ENCODE data around the gene B4GALNT4. TPM values are rescaled to one million over a fixed set of nuclear protein-coding genes. Genes with fewer than 3 reads are reported as not detected.
"Not testable (repeated sequence)": the region's sequence is repeated elsewhere in the genome, so short reads cannot be mapped to it uniquely, and the experiment has no call there.

Gene B4GALNT4
- total RNA-seq, 1 experiment from 2014 or later: not detected

DNA sequence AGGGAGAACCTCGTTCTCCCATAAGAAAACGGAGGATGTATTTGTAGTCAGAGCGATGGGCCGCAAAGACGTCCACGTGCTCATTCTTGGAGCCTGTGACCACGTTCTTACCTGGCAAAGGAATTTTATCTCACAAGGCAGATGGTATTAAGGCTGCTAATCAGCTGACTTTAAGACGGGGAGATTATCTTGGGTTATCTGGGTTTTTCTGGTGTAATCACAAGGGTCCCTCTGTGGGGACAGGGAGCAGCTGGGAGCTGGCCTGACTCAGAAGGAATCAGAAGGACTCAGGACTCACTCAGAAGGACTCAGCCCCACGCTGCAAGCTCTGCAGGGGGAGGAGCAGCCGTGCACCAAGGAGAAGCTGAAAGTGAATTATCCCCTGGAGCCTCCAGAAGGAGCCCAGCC is 53.0 kb downstream of the B4GALNT4 start:
- peaks cover 6% of the 10 kb centered on the region for H3K27me3 ChIP-seq (replicated peaks)
- no peaks in the 10 kb centered on the region for H3K36me3 ChIP-seq
- DNase-seq (ENCODE audit: low read depth in 1 of 2, low spot score in 2 of 2): no peak
- H3K27ac ChIP-seq: no peak overlapping the region
- no peaks in the 10 kb centered on the region for H3K9me3 ChIP-seq (replicated peaks)
- H3K4me3 ChIP-seq: no peak overlapping the region
- H3K4me1 ChIP-seq (replicated peaks): no peaks in the 10 kb centered on the region

DNA sequence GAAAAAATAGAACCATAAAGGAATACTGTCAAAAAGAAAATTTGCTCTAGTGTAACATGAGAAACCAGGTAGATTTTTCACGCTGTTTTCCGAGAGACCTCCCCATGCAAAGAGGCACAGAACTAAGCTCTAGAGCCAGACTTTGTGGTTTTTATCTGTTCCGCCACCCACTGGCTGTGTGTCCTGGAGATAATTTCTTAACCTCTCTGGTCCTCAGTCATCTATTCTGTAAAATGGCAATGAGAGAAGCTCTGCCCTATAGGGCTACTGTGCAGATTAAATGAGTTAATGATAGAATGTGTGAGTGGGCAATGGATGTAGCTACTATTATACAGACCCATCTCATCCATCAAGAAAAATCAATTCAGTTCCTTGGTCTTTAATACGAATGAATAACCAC is 54.9 kb downstream of the B4GALNT4 start:
- H3K27ac ChIP-seq: no peak overlapping the region
- H3K4me3 ChIP-seq: no peak overlapping the region
- H3K4me1 ChIP-seq (replicated peaks): no peaks in the 10 kb centered on the region
- no peaks in the 10 kb centered on the region for H3K9me3 ChIP-seq (replicated peaks)
- DNase-seq (ENCODE audit: low read depth in 1 of 2, low spot score in 2 of 2): no peak
- H3K36me3 ChIP-seq: no peaks in the 10 kb centered on the region
- H3K27me3 ChIP-seq (replicated peaks): no peaks in the 10 kb centered on the region

DNA sequence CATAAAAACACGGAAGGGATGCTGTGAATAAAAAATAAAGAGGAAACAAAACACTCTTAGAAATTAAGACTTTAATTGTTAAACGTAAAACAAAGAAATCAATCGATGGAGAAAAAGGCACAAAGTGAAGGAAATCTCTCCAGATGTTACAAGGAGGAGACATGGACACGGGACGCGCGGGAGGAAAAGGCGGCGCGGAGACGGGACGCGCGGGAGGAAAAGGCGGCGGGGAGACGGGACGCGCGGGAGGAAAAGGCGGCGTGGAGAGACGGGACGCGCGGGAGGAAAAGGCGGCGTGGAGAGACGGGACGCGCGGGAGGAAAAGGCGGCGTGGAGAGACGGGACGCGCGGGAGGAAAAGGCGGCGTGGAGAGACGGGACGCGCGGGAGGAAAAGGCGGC is 55.5 kb downstream of the B4GALNT4 start:
- not testable (repeated sequence) for H3K27ac ChIP-seq; H3K27me3 ChIP-seq (replicated peaks); H3K36me3 ChIP-seq; H3K9me3 ChIP-seq (replicated peaks); DNase-seq (ENCODE audit: low read depth in 1 of 2, low spot score in 2 of 2); H3K4me1 ChIP-seq (replicated peaks); H3K4me3 ChIP-seq

DNA sequence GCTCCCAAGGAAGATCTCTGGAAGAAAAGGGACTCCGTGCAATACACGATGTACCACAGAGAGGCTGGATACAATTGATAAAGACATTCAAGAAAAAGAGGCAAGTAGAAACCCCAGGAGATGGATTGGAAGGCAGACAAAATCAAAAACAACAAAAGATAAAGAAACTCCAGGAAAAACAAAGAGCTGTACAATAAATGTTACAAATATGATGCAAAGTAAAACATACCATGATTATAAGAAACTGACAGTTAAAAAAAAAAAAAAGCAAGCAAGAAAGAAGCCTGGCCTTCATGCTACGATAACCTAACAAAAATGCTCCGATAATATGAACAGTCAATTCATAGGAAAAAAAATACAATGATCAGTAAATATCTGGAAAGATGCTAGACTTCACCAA is 56.0 kb downstream of the B4GALNT4 start:
- no peaks in the 10 kb centered on the region for H3K4me1 ChIP-seq (replicated peaks)
- H3K27me3 ChIP-seq (replicated peaks): no peaks in the 10 kb centered on the region
- H3K27ac ChIP-seq: no peak overlapping the region
- no peak for DNase-seq (ENCODE audit: low read depth in 1 of 2, low spot score in 2 of 2)
- no peaks in the 10 kb centered on the region for H3K9me3 ChIP-seq (replicated peaks)
- H3K4me3 ChIP-seq: no peak overlapping the region
- H3K36me3 ChIP-seq: no peaks in the 10 kb centered on the region

DNA sequence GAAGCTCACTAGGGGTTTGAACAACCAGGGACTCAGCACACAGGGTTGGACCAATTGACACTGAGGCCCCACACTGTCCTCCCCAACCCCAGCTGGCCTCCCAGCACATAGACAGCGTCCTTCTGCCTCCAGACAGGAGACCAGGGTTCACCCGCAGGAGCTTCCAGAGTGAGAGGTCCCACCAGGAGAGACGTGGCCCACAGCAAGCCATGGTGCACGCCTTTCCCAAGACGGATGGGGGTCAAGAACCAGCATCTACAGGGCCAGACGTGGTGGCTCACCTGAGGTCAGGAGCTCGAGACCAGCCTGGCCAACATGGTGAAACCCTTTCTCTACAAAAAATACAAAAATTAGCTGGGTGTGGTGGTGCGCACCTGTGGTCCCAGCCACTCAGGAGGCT is 57.6 kb downstream of the B4GALNT4 start:
- no peak overlapping the region for H3K27ac ChIP-seq
- H3K36me3 ChIP-seq: no peaks in the 10 kb centered on the region
- H3K4me3 ChIP-seq: no peak overlapping the region
- H3K4me1 ChIP-seq (replicated peaks): no peaks in the 10 kb centered on the region
- DNase-seq (ENCODE audit: low read depth in 1 of 2, low spot score in 2 of 2): no peak
- H3K27me3 ChIP-seq (replicated peaks): no peaks in the 10 kb centered on the region
- H3K9me3 ChIP-seq (replicated peaks): no peaks in the 10 kb centered on the region

DNA sequence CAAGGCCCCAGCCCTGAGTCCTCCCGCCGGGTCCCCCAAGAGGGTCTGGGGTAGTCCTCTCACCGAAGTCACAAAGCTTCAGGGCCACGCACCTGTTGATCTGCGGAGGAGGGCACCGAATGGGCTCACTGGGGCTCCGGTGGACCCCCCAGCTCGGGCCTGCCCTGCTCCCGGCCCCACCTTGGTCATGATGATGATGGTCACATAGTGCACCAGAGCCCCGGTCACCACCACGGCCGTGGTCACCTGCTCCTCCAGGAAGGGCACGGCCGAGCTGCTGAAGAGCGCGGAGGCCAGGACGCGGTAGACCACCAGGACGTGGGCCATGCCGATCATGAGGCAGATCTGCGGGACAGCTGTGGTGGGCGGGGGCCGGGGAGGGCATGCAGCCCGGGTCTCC is 59.0 kb downstream of the B4GALNT4 start:
- Histone ChIP-seq H3K27ac (no peak overlapping the region), H3K36me3 (no peaks in the 10 kb centered on the region), H3K4me1 (replicated peaks) (no peaks in the 10 kb centered on the region), H3K9me3 (replicated peaks) (no peaks in the 10 kb centered on the region), H3K27me3 (replicated peaks) (no peaks in the 10 kb centered on the region), H3K4me3 (no peak overlapping the region)
- DNase-seq (ENCODE audit: low read depth in 1 of 2, low spot score in 2 of 2): no peak

DNA sequence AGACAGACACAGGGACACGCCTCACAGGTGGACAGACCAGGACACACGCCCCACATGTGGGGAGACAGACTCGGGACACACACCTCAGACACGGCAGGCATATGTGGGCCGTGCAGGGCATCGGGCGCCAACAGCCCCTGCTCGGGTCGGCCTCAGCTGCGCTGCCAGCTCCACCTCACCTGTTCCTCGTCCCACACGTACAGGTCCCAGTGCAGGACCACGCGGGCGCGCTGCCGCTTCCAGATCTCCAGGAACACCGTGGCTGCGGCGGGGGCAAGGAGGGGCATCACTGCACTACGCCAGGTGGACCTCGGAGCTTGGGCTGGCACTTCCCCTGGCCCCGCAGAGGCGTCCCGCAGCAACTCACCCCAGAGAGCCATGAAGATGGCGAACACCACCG is 60.1 kb downstream of the B4GALNT4 start:
- Histone ChIP-seq H3K27ac (no peak overlapping the region), H3K36me3 (no peaks in the 10 kb centered on the region)

DNA sequence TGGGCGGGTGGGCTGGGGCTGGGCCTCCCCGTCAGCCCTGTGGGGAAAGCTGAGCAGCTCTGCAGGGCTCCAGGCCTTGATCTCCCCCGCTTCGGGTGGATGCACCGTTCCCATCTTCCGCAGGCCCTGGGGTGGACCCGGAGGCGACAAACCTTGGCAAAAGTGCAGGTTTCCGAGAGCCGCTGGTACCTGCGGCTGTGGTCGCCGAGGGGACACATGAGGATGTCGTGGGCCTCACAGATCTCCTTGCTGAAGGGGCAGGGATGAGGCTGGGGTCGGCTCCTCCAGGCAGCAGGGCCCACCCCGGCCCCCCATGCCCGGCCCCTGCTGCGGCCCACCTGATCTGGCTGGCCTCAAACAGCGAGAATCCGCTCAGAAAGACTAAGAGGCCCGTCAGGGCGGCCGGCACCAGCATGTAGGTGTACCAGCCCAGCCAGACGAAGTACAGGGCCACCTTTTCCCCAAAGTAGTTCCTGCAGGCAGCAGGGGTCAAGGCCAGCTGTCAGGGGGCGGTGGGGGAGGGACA is 60.7 kb downstream of the B4GALNT4 start:
- H3K4me1 ChIP-seq (replicated peaks): no peaks in the 10 kb centered on the region
- H3K36me3 ChIP-seq: no peaks in the 10 kb centered on the region
- no peak overlapping the region for H3K4me3 ChIP-seq
- no peaks in the 10 kb centered on the region for H3K9me3 ChIP-seq (replicated peaks)
- no peak overlapping the region for H3K27ac ChIP-seq
- no peak for DNase-seq (ENCODE audit: low read depth in 1 of 2, low spot score in 2 of 2)
- H3K27me3 ChIP-seq (replicated peaks): no peaks in the 10 kb centered on the region

More for the DNA sequence above, 60.1 kb downstream of the B4GALNT4 start:
- H3K4me3 ChIP-seq: no peak overlapping the region
- no peaks in the 10 kb centered on the region for H3K27me3 ChIP-seq (replicated peaks)
- no peaks in the 10 kb centered on the region for H3K9me3 ChIP-seq (replicated peaks)
- H3K4me1 ChIP-seq (replicated peaks): no peaks in the 10 kb centered on the region
- DNase-seq (ENCODE audit: low read depth in 1 of 2, low spot score in 2 of 2): no peak

Other genes starting within 250 kb of the B4GALNT4 start
- not detected in 2 replicates for gene SCGB1C1, start 176.4 kb upstream of the B4GALNT4 start, total RNA-seq (2014; rRNA removed; shearing (Covaris generic))
- gene BET1L, start 162.1 kb upstream of the B4GALNT4 start, total RNA-seq (2014; rRNA removed; shearing (Covaris generic)): 9.8 and 10.5 TPM in 2 replicates
- gene RIC8A, start 161.8 kb upstream of the B4GALNT4 start, total RNA-seq (2014; rRNA removed; shearing (Covaris generic)): 165 and 176 TPM in 2 replicates
- gene SIRT3, start 133.2 kb upstream of the B4GALNT4 start, total RNA-seq (2014; rRNA removed; shearing (Covaris generic)): 2.3 and 7.1 TPM in 2 replicates
- 217 and 331 TPM in 2 replicates for gene PSMD13, start 132.5 kb upstream of the B4GALNT4 start, total RNA-seq (2014; rRNA removed; shearing (Covaris generic))
- not detected in 2 replicates for gene NLRP6, start 91.1 kb upstream of the B4GALNT4 start, total RNA-seq (2014; rRNA removed; shearing (Covaris generic))
- gene PGGHG, start 80.4 kb upstream of the B4GALNT4 start, total RNA-seq (2014; rRNA removed; shearing (Covaris generic)): 2.1 and 4.6 TPM in 2 replicates
- gene IFITM5, start 70.0 kb upstream of the B4GALNT4 start, total RNA-seq (2014; rRNA removed; shearing (Covaris generic)): not detected in 2 replicates
- 6.0 and 16.3 TPM in 2 replicates for gene IFITM2, start 61.7 kb upstream of the B4GALNT4 start, total RNA-seq (2014; rRNA removed; shearing (Covaris generic))
- gene IFITM1, start 55.5 kb upstream of the B4GALNT4 start, total RNA-seq (2014; rRNA removed; shearing (Covaris generic)): 0.37 TPM in 1 of 2 replicates, not detected in the other
- 43.5 and 63.1 TPM in 2 replicates for gene IFITM3, start 48.6 kb upstream of the B4GALNT4 start, total RNA-seq (2014; rRNA removed; shearing (Covaris generic))
- gene PKP3, start 24.7 kb downstream of the B4GALNT4 start, total RNA-seq (2014; rRNA removed; shearing (Covaris generic)): 1.9 and 5.7 TPM in 2 replicates
- gene SIGIRR, start 45.5 kb downstream of the B4GALNT4 start, total RNA-seq (2014; rRNA removed; shearing (Covaris generic)): 3.3 and 8.6 TPM in 2 replicates
- not detected in 2 replicates for gene ANO9, start 72.5 kb downstream of the B4GALNT4 start, total RNA-seq (2014; rRNA removed; shearing (Covaris generic))
- gene PTDSS2, start 80.8 kb downstream of the B4GALNT4 start, total RNA-seq (2014; rRNA removed; shearing (Covaris generic)): 11.5 and 18.3 TPM in 2 replicates
- gene RNH1, start 137.7 kb downstream of the B4GALNT4 start, total RNA-seq (2014; rRNA removed; shearing (Covaris generic)): 121 and 137 TPM in 2 replicates
- gene HRAS, start 166.1 kb downstream of the B4GALNT4 start, total RNA-seq (2014; rRNA removed; shearing (Covaris generic)): 47.3 and 52.3 TPM in 2 replicates
- 0.05 TPM in 1 of 2 replicates, not detected in the other for gene LRRC56, start 168.0 kb downstream of the B4GALNT4 start, total RNA-seq (2014; rRNA removed; shearing (Covaris generic))
- 0.18 TPM in 1 of 2 replicates, not detected in the other for gene LMNTD2, start 191.2 kb downstream of the B4GALNT4 start, total RNA-seq (2014; rRNA removed; shearing (Covaris generic))
- gene RASSF7, start 191.5 kb downstream of the B4GALNT4 start, total RNA-seq (2014; rRNA removed; shearing (Covaris generic)): 13.8 and 16.4 TPM in 2 replicates
- 15.8 and 21.7 TPM in 2 replicates for gene PHRF1, start 207.0 kb downstream of the B4GALNT4 start, total RNA-seq (2014; rRNA removed; shearing (Covaris generic))
- 4.3 and 5.9 TPM in 2 replicates for gene IRF7, start 246.5 kb downstream of the B4GALNT4 start, total RNA-seq (2014; rRNA removed; shearing (Covaris generic))